Activated CD8-positive, alpha-beta T cell treated with anti-CD3 and anti-CD28 coated beads, Interleukin-2, amount 10 ng/mL, durations not matched to agents 7 days and 5 days (primary cell): ENCODE data around the gene ASB13. TPM values are rescaled to one million over a fixed set of nuclear protein-coding genes. Genes with fewer than 3 reads are reported as not detected.

Experiments used
- ATAC-seq: fragments of 150-1000 bp; cut with Tn5 transposase; one replicate; pipeline ENCODE4 v1.10.0; 2021; ENCODE audit warnings: moderate library complexity
- CTCF ChIA-PET: fragments of 350-600 bp; sonication (Branson Sonifier 250); formaldehyde crosslinking; loops from one replicate; lab custom pipeline; 2021; ENCODE audit warnings: antibody characterized with exemption; lab: Charles Lee
- POLR2A ChIA-PET: fragments of 350-600 bp; sonication (Branson Sonifier 250); formaldehyde crosslinking; loops from one replicate; lab custom pipeline; 2021; ENCODE audit warnings: antibody characterized with exemption; lab: Charles Lee
- DNase-seq: peaks from one replicate; pipeline ENCODE4 v3.0.0-alpha.2; 2020
- H3K27ac Mint-ChIP-seq: one replicate; pipeline ENCODE4 v1.8.0; 2021; ENCODE audit warnings: mild to moderate bottlenecking, mixed read lengths
- H3K27me3 Mint-ChIP-seq: one replicate; pipeline ENCODE4 v1.8.0; 2021; ENCODE audit warnings: low read depth, mixed read lengths
- H3K36me3 Mint-ChIP-seq: one replicate; pipeline ENCODE4 v1.8.0; 2021; ENCODE audit warnings: low read depth, mixed read lengths
- H3K4me1 Mint-ChIP-seq: one replicate; pipeline ENCODE4 v1.8.0; 2021; ENCODE audit warnings: low read depth, mixed read lengths
- H3K4me3 Mint-ChIP-seq: one replicate; pipeline ENCODE4 v1.8.0; 2021; ENCODE audit warnings: mild to moderate bottlenecking, mixed read lengths
- H3K9me3 Mint-ChIP-seq: one replicate; pipeline ENCODE4 v1.8.0; 2022; ENCODE audit warnings: mixed read lengths; ENCODE audit not compliant: insufficient read depth
- total RNA-seq, 2 experiments: library from RNA; stranded (reverse); gene quantifications; one replicate each; pipeline ENCODE4 v1.2.3, GENCODE V29; 2021

ASB13 gene
- total RNA-seq, 2 experiments from 2014 or later: 4.4 to 5.6 TPM

DNA sequence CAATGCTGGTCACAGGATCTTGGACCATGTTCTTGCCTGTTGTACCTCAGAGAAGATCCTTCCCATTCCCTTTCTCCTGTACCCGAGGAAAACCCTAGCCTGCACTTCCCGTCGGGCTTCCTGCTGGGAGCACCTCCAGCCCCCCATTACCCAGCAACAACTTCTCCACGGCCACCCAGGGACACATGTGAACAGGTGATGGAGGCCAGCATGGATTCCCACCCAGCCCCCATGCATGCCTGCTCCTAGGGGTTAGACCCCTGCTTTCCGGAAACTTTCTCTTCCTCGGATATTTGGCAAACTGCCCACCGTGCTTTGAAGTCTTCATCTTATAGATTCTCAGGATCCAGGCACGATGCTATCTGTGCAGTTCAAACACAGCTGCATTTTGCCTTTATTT, 74.3 kb downstream of the ASB13 start:
- peaks cover 21% of the 10 kb centered on the region for H3K27me3 Mint-ChIP-seq
- no peak for ATAC-seq
- H3K4me1 Mint-ChIP-seq: no peaks in the 10 kb centered on the region
- H3K4me3 Mint-ChIP-seq: no peak overlapping the region
- no peaks in the 10 kb centered on the region for H3K36me3 Mint-ChIP-seq
- CTCF ChIA-PET: no interaction called here
- no peak for DNase-seq
- POLR2A ChIA-PET: no interaction called here
- no peaks in the 10 kb centered on the region for H3K9me3 Mint-ChIP-seq
- H3K27ac Mint-ChIP-seq: no peak overlapping the region

DNA sequence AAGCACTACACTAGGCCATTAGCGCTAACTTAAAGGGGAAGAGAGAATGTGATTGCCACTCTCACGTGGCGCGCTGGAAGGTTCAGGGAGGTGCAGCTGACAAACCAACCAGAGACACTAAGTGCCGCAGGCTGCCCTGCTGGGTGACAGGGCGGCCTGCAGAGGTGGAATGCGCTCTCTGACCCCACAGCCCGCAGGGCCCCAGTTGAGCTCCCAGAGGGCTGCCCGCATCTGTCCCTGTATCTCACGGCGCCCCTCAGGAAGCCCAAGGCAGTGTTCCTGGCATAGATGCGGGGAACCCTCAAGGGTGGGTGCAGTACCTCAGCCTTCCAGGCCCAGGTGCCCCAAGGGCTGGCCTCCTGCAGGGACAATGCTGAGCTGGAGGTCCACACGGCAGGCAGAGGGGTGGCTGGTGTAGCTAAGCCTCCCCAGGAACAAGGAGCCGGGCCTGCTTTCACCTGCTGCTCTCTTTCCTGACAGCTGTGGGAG, 75.0 kb downstream of the ASB13 start:
- Mint-ChIP-seq H3K9me3 (no peaks in the 10 kb centered on the region), H3K27me3 (peaks cover 21% of the 10 kb centered on the region), H3K27ac (no peak overlapping the region), H3K4me1 (no peaks in the 10 kb centered on the region), H3K4me3 (no peak overlapping the region), H3K36me3 (no peaks in the 10 kb centered on the region)
- DNase-seq: no peak
- CTCF ChIA-PET: no interaction called here
- ATAC-seq: no peak
- POLR2A ChIA-PET: no interaction called here

DNA sequence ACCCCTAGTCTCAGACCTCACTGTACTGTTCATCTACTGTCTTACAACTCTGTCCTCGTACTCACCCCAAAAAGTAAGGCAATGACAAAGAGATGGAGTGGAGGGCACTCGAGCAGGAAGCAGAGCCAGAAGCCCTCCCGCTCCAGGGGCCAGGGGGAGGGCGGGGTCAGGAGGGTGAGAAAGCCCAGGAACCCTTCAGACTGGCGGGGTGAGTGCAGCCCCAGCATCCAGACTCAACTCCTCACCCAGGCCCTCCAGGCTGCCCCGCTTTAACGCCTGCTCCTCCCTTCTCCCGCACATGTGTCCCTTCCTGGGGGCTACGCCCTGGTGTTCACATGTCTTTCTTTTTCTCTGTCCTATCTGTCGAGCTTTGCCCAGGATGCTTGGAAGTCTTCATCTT, 75.6 kb downstream of the ASB13 start:
- no peaks in the 10 kb centered on the region for H3K4me1 Mint-ChIP-seq
- H3K4me3 Mint-ChIP-seq: no peak overlapping the region
- CTCF ChIA-PET: no interaction called here
- POLR2A ChIA-PET: no interaction called here
- no peaks in the 10 kb centered on the region for H3K9me3 Mint-ChIP-seq
- H3K36me3 Mint-ChIP-seq: no peaks in the 10 kb centered on the region
- H3K27ac Mint-ChIP-seq: no peak overlapping the region
- ATAC-seq (no peak), DNase-seq (no peak)
- peaks cover 18% of the 10 kb centered on the region for H3K27me3 Mint-ChIP-seq

DNA sequence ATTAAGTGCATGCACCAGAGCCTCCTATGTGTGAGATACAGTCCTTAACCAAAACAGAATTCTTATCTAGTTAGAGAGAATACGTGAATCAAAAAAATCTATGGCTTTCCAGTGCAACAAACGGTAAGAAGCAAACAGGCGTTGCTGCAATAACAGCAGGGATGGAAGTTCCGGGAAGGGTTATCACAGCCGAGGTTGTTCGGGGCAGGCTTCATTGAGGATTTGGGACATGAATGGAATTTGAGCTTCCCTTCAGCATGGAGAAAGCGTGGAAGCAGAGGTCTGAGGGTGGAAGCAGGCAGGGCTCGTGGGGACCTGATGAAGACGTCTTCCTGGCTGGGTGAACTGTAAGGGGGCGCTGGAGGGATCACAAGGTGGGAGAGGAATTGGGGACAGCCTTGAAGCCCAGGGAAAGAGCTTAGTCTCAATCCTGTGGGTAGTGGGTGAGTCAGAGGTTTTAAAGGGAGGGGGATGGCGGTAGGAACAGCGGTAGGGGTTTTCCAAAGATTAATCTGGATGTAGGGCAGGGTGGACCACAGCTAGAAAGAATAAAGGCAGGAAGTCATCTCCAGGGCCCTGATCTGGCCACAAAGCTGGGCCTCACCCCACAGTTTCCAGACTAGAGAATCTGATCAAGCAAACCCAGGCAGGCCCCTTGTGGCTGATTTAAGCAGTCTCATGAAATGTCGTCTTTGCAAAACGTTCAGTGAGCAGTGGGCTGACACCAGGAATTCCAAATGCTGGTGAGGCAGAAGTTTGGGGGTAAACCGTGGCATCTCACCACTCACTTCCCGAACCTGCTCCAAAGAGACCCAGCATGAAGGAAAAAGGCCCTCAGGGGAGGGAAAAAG, 76.5 kb downstream of the ASB13 start:
- DNase-seq (no peak), ATAC-seq (no peak)
- no peaks in the 10 kb centered on the region for H3K4me1 Mint-ChIP-seq
- ChIA-PET CTCF (interaction anchor here (0.7 kb wide), 1 partner anchor 40 kb away, joined by 3 read pairs; no protein-coding TSS in a partner anchor), POLR2A (interaction anchor here (0.6 kb wide), 1 partner anchor 607 kb away, joined by 3 read pairs; no protein-coding TSS in a partner anchor)
- no peak overlapping the region for H3K4me3 Mint-ChIP-seq
- peaks cover 11% of the 10 kb centered on the region for H3K27me3 Mint-ChIP-seq
- no peaks in the 10 kb centered on the region for H3K36me3 Mint-ChIP-seq
- no peaks in the 10 kb centered on the region for H3K9me3 Mint-ChIP-seq
- H3K27ac Mint-ChIP-seq: no peak overlapping the region

DNA sequence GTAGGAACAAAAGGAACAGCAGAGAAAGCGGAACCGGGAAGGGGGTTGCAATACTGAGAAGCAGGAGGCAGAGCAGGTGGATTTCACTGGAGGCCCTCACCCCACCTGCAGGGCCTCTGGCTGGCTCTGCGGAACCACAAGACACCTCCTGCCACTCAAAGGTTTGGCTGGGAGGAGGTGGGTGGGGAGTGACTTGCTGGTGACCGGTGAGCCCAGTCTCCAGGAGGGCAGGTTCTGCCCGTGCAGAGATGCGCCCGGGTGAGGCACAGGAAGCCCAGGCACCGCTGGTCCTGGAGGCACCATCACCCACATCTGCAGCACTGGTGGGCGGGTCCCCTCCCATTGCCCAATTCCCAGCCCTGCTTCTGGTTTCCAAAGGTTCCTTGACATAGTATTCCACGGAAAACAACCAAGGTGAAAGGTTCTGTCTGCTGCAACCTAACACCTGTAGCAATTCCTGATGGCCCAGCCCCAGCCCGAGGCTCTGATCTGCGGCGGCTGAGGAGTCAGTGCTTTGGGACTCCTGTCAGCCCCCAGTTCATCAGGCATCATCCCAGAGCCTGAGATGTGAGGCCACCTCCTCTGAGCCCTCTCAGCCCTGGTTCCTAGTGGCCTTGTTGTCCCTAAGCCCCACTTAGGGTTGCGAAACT, 77.3 kb downstream of the ASB13 start:
- Mint-ChIP-seq H3K36me3 (no peaks in the 10 kb centered on the region), H3K9me3 (no peaks in the 10 kb centered on the region), H3K4me1 (no peaks in the 10 kb centered on the region), H3K4me3 (no peak overlapping the region), H3K27me3 (peaks cover 5% of the 10 kb centered on the region), H3K27ac (no peak overlapping the region)
- ATAC-seq (no peak), DNase-seq (no peak)
- CTCF ChIA-PET: no interaction called here
- POLR2A ChIA-PET: no interaction called here

Other genes starting within 250 kb of the ASB13 start
- gene CALML5, start 167.0 kb downstream of the ASB13 start, total RNA-seq: not detected
- gene CALML3, start 141.6 kb downstream of the ASB13 start, total RNA-seq: not detected
- 10 to 100 TPM; 44.5 to 54.3 TPM for gene TASOR2, start 18.2 kb upstream of the ASB13 start, total RNA-seq
- gene GDI2, start 146.8 kb upstream of the ASB13 start, total RNA-seq: 100 to 1,000 TPM; 237 to 243 TPM
- 1 to 10 TPM; 5.2 to 5.7 TPM for gene ANKRD16, start 223.3 kb upstream of the ASB13 start, total RNA-seq
- 10 to 100 TPM; 62.6 to 64.4 TPM for gene FBH1, start 223.6 kb upstream of the ASB13 start, total RNA-seq